SK-N-SH (cell line): Measurements from ENCODE around the gene HTT. TPM values are rescaled to one million over a fixed set of nuclear protein-coding genes. Genes with fewer than 3 reads are reported as not detected.
A peak's percentile ranks its signal among the peaks of the same experiment; 100 is the strongest.

Experiments
- CTCF ChIA-PET: fragments of 300-600, 350-600 bp; formaldehyde crosslinking; extraction: SDS; loops from one replicate; lab custom pipeline; 2021; lab: Yijun Ruan, JAX
- POLR2A ChIA-PET: fragments of 350-600 bp; sonication (Branson Sonifier 250); formaldehyde crosslinking; extraction: SDS; loops from one replicate; lab custom pipeline; 2020; ENCODE audit warnings: antibody characterized with exemption, inconsistent platforms; lab: Yijun Ruan, JAX
- DNase-seq: peaks from one replicate; pipeline ENCODE4 v3.0.0; 2012
- H2AFZ ChIP-seq: fragments of 200-600 bp; sonication (generic); 2 replicates; pipeline ENCODE4 v1.8.1; 2016; ENCODE audit warnings: antibody characterized with exemption, mild to moderate bottlenecking, low read depth
- H3F3A ChIP-seq: fragments of 200-600 bp; sonication (generic); replicated peaks from 2 replicates; pipeline ENCODE3; 2016; ENCODE audit warnings: antibody characterized with exemption, mild to moderate bottlenecking; ENCODE audit not compliant: insufficient read depth
- H3K27ac ChIP-seq, 2 experiments: fragments of 200-500 bp in 1 of 2; fragments of 200-600 bp in 1 of 2; sonication (Bioruptor generic) in 1 of 2; sonication (generic), shearing (Covaris generic) in 1 of 2; 2 replicates each; pipeline versions ENCODE4 v1.5.1 to v1.6.1; 2014 to 2016; ENCODE audit warnings: low read depth in 2 of 2, inconsistent platforms in 1 of 2, low read length in 1 of 2, mild to moderate bottlenecking in 1 of 2, mixed read lengths in 1 of 2
- H3K27me3 ChIP-seq: fragments of 200-600 bp; sonication (generic), shearing (Covaris generic); 2 replicates; pipeline ENCODE4 v1.6.1; 2016; ENCODE audit warnings: mixed run types; ENCODE audit not compliant: insufficient read depth
- H3K36me3 ChIP-seq, 2 experiments: fragments of 200-500 bp in 1 of 2; fragments of 200-600 bp in 1 of 2; sonication (Bioruptor generic) in 1 of 2; sonication (generic) in 1 of 2; replicated peaks in 1 of 2; 2 replicates each; pipeline versions ENCODE3 to v1.5.1; 2014 to 2016; ENCODE audit warnings: low read length in 1 of 2, mild to moderate bottlenecking in 1 of 2; ENCODE audit not compliant: insufficient read depth in 2 of 2, control insufficient read depth in 1 of 2
- H3K4me1 ChIP-seq, 2 experiments: fragments of 200-500 bp in 1 of 2; fragments of 200-600 bp in 1 of 2; sonication (Bioruptor generic) in 1 of 2; sonication (generic), shearing (Covaris generic) in 1 of 2; 2 replicates each; pipeline versions ENCODE4 v1.5.1 to v1.6.1; 2014 to 2016; ENCODE audit warnings: low read depth in 1 of 2, low read length in 1 of 2, mixed run types in 1 of 2; ENCODE audit not compliant: insufficient read depth in 2 of 2, control insufficient read depth in 1 of 2
- H3K4me2 ChIP-seq: fragments of 200-600 bp; sonication (generic), shearing (Covaris generic); 2 replicates; pipeline ENCODE4 v1.6.1; 2017; ENCODE audit warnings: mixed run types
- H3K4me3 ChIP-seq, 2 experiments: fragments of 200-500 bp in 1 of 2; fragments of 200-600 bp in 1 of 2; sonication (Bioruptor generic) in 1 of 2; sonication (generic), shearing (Covaris generic) in 1 of 2; 2 replicates each; pipeline versions ENCODE4 v1.5.1 to v1.8.1; 2014 to 2016; ENCODE audit warnings: low read depth in 2 of 2, inconsistent platforms in 1 of 2, low read length in 1 of 2, mild to moderate bottlenecking in 1 of 2, mixed read lengths in 1 of 2, moderate library complexity in 1 of 2
- H3K79me2 ChIP-seq: fragments of 200-600 bp; sonication (generic); 2 replicates; pipeline ENCODE4 v1.8.1; 2017; ENCODE audit warnings: mild to moderate bottlenecking; ENCODE audit not compliant: insufficient read depth
- H3K9ac ChIP-seq: fragments of 200-600 bp; sonication (generic); 2 replicates; pipeline ENCODE4 v1.6.1; 2017; ENCODE audit warnings: mixed run types
- H3K9me2 ChIP-seq: fragments of 200-600 bp; sonication (generic); 2 replicates; pipeline ENCODE4 v1.6.1; 2017; ENCODE audit warnings: mixed run types
- H3K9me3 ChIP-seq: fragments of 200-600 bp; sonication (generic); 2 replicates; pipeline ENCODE4 v1.6.1; 2017; ENCODE audit warnings: mixed run types, mild to moderate bottlenecking, moderate library complexity
- H4K20me1 ChIP-seq: fragments of 200-600 bp; sonication (generic); 2 replicates; pipeline ENCODE4 v1.6.1; 2017; ENCODE audit warnings: mild to moderate bottlenecking, mixed run types; ENCODE audit not compliant: insufficient read depth
- CHD2 ChIP-seq: fragments of 150-350 bp; IDR thresholded peaks from 2 replicates; pipeline ENCODE4 v1.6.1; 2018; ENCODE audit warnings: low read length; ENCODE audit not compliant: partially characterized antibody
- EP300 ChIP-seq, 2 experiments: IDR thresholded peaks; 2 replicates each; pipeline versions ENCODE4 v1.4.0 to v1.6.1; 2012; ENCODE audit warnings: borderline replicate concordance in 1 of 2, low read depth in 1 of 2, low read length in 1 of 2
- FOXJ3 ChIP-seq: sonication (generic); formaldehyde crosslinking; IDR thresholded peaks from 2 replicates; pipeline ENCODE4 v1.5.1; 2020; ENCODE audit warnings: mild to moderate bottlenecking, missing genetic modification reagents
- GATA2 ChIP-seq: sonication (generic); formaldehyde crosslinking; IDR thresholded peaks from 2 replicates; pipeline ENCODE4 v1.5.0; 2020; ENCODE audit warnings: mild to moderate bottlenecking, missing genetic modification reagents
- MXI1 ChIP-seq: IDR thresholded peaks from 2 replicates; pipeline ENCODE4 v1.6.1; 2012; ENCODE audit warnings: mild to moderate bottlenecking, low read depth, low read length, improper control_type of control experiment
- RAD21 ChIP-seq: IDR thresholded peaks from 2 replicates; pipeline ENCODE4 v1.6.1; 2012; ENCODE audit warnings: mild to moderate bottlenecking, low read length
- RCOR1 ChIP-seq: fragments of 150-350 bp; IDR thresholded peaks from 2 replicates; pipeline ENCODE4 v1.6.1; 2017; ENCODE audit warnings: antibody characterized with exemption, low read length
- RXRA ChIP-seq: IDR thresholded peaks from 2 replicates; pipeline ENCODE4 v1.4.0; 2012; ENCODE audit warnings: low read depth, mild to moderate bottlenecking, borderline replicate concordance
- TEAD4 ChIP-seq: IDR thresholded peaks from 2 replicates; pipeline ENCODE4 v1.4.0; 2012; ENCODE audit warnings: mild to moderate bottlenecking, borderline replicate concordance; ENCODE audit not compliant: insufficient read depth
- WGBS: methylation state at CpG from one replicate; pipeline ENCODE4 v1.1.6; 2017; ENCODE audit warnings: low lambda C conversion rate; 5-methylcytosine and 5-hydroxymethylcytosine counted together
- polyA plus RNA-seq, 3 experiments: library from polyadenylated mRNA; depleted of rRNA; stranded (reverse); fragments of >200 nt; gene quantifications; 2 replicates each; pipeline ENCODE4 v1.2.3, GENCODE V29; 2012
- TF ChIP-seq, protein P1 (sequence below): fragments of 200-600 bp; sonication (generic); IDR thresholded peaks from 2 replicates; pipeline ENCODE4 v1.6.1; 2017; ENCODE audit warnings: antibody characterized with exemption, mild to moderate bottlenecking, moderate library complexity
- TF ChIP-seq, protein P2 (sequence below): IDR thresholded peaks from 2 replicates; pipeline ENCODE4 v1.6.1; 2012; ENCODE audit warnings: mild to moderate bottlenecking, low read depth, low read length, moderate library complexity

The HTT gene
- polyA plus RNA-seq, 1 of the 3 experiments (the other 2 are of a cell fraction): 11.3 TPM

DNA sequence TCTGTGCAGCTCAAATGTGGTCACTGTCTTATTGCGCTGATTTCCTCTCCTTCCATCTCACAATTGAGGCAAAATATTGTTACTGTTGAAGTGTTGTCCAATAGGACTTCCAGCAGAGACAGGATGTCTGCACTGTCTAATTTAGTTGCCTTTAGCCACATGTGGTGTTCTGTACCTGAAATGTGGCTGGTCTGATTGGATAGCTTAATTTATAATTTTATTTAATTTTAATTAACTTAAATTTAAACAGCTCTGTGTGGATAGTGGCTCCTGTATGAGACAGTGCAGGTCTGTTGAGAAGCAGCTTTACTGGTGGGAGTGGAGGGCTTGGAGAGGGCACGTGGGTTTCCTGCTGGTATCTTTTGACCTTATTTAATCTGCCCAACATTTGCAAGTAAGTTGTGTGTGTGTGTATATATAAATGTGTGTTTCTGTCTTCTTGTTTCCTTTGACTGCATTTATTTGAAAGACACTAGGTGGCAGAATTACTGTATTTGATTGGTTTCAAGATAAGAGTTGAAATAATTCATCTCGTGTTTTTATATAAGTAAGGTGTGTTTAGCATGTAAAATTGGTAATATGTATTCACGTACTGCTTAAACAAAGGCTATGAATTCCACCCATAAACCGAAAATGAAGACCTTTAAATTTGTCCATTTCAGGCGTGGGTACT, 119.2 kb downstream of the HTT start:
- no peak overlapping the region for H3K4me3 ChIP-seq
- ChIA-PET POLR2A (interaction anchor here (1.0 kb wide), 1 partner anchor 98 kb away, joined by 3 read pairs; no protein-coding TSS in a partner anchor), CTCF (interaction anchor here (0.7 to 3.0 kb wide), 13 partner anchors 9 to 286 kb away, joined by 3 to 13 read pairs (median 4); no protein-coding TSS in a partner anchor)
- H3K9me3 ChIP-seq: no peaks in the 10 kb centered on the region
- DNase-seq: peak; percentile 53
- 72% methylated on average over 6 of the region's 6 CpGs for WGBS
- H3K27me3 ChIP-seq: no peaks in the 10 kb centered on the region
- no peak overlapping the region for H2AFZ ChIP-seq
- H3K36me3 ChIP-seq: peaks cover 24 to 26% of the 10 kb centered on the region in 2 experiments
- no peak overlapping the region for H3K4me2 ChIP-seq
- no peaks in the 10 kb centered on the region for H3F3A ChIP-seq
- H4K20me1 ChIP-seq: no peaks in the 10 kb centered on the region
- H3K79me2 ChIP-seq: no peaks in the 10 kb centered on the region
- TF ChIP-seq MXI1 (peak; percentile 83), GATA2 (CRISPR knock-in tag) (peak; percentile 77), EP300 (IDR thresholded peaks at IDR 0.05; ENCODE audit: borderline replicate concordance in 1 of 2, low read depth in 1 of 2, low read length in 1 of 2) (peak in 1 of 2 experiments; percentile 44; a peak in 1 of 4 replicates), FOXJ3 (no peak), RXRA (no peak), RCOR1 (no peak), RAD21 (peak; percentile 40; the same call in 1 of the 2 replicates), TEAD4 (no peak)
- TF ChIP-seq, protein P1, sequence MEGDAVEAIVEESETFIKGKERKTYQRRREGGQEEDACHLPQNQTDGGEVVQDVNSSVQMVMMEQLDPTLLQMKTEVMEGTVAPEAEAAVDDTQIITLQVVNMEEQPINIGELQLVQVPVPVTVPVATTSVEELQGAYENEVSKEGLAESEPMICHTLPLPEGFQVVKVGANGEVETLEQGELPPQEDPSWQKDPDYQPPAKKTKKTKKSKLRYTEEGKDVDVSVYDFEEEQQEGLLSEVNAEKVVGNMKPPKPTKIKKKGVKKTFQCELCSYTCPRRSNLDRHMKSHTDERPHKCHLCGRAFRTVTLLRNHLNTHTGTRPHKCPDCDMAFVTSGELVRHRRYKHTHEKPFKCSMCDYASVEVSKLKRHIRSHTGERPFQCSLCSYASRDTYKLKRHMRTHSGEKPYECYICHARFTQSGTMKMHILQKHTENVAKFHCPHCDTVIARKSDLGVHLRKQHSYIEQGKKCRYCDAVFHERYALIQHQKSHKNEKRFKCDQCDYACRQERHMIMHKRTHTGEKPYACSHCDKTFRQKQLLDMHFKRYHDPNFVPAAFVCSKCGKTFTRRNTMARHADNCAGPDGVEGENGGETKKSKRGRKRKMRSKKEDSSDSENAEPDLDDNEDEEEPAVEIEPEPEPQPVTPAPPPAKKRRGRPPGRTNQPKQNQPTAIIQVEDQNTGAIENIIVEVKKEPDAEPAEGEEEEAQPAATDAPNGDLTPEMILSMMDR: peak; percentile 55
- H3K4me1 ChIP-seq: peaks cover 0 to 36% of the 10 kb centered on the region in 2 experiments; a peak in 2 of 4 replicates
- H3K27ac ChIP-seq: peak overlapping the region in 1 of 2 experiments; percentile 94; a peak in 2 of 4 replicates
- no peak overlapping the region for H3K9ac ChIP-seq
- H3K9me2 ChIP-seq: no peaks in the 10 kb centered on the region

DNA sequence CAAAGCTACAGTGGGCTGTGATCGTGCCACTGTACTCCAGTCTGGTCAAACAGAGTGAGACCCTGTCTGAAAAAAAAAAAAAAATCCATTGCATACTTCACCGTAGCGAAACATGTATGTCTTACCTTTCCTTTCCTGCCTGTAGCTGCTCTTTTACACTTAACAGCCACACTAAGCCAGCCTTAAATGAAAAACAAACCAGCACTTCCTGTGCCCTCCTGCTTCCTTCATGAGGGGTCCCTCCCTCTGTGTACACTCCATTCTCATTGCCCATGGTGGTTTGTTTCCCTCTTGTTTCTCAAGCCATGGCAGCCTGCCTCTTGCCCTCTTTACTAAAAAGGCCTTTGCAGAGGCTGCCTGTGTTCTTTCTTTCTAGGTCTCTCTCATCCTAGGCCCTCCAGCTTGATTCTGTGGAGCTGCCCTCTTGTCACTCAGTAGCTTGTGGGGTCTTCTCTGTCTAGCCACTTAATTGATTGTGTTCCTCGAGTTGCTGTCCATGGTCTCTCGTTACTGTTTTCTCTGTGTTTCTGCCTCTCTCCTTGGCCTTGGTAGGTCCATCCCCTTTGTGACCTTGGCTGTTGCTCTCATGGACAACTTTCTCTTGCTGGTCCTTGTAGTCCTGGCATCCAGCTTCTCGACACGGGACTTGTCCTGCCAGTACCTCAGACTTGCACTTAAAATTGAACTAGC, 122.3 kb downstream of the HTT start:
- H2AFZ ChIP-seq: no peak overlapping the region
- H3K9ac ChIP-seq: no peak overlapping the region
- H3K4me1 ChIP-seq: peaks cover 0 to 44% of the 10 kb centered on the region in 2 experiments; a peak in 2 of 4 replicates
- 91% methylated on average over 7 of the region's 7 CpGs for WGBS
- ChIA-PET POLR2A (no interaction called here), CTCF (no interaction called here)
- no peaks in the 10 kb centered on the region for H3K9me3 ChIP-seq
- no peaks in the 10 kb centered on the region for H3K9me2 ChIP-seq
- no peak for DNase-seq
- no peaks in the 10 kb centered on the region for H4K20me1 ChIP-seq
- TF ChIP-seq CHD2: no peak
- TF ChIP-seq, protein P2, sequence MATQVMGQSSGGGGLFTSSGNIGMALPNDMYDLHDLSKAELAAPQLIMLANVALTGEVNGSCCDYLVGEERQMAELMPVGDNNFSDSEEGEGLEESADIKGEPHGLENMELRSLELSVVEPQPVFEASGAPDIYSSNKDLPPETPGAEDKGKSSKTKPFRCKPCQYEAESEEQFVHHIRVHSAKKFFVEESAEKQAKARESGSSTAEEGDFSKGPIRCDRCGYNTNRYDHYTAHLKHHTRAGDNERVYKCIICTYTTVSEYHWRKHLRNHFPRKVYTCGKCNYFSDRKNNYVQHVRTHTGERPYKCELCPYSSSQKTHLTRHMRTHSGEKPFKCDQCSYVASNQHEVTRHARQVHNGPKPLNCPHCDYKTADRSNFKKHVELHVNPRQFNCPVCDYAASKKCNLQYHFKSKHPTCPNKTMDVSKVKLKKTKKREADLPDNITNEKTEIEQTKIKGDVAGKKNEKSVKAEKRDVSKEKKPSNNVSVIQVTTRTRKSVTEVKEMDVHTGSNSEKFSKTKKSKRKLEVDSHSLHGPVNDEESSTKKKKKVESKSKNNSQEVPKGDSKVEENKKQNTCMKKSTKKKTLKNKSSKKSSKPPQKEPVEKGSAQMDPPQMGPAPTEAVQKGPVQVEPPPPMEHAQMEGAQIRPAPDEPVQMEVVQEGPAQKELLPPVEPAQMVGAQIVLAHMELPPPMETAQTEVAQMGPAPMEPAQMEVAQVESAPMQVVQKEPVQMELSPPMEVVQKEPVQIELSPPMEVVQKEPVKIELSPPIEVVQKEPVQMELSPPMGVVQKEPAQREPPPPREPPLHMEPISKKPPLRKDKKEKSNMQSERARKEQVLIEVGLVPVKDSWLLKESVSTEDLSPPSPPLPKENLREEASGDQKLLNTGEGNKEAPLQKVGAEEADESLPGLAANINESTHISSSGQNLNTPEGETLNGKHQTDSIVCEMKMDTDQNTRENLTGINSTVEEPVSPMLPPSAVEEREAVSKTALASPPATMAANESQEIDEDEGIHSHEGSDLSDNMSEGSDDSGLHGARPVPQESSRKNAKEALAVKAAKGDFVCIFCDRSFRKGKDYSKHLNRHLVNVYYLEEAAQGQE: 0 out of 2 replicates have a peak, but pooled peaks have one; percentile 49
- H3F3A ChIP-seq: no peaks in the 10 kb centered on the region
- no peak overlapping the region for H3K27ac ChIP-seq
- H3K79me2 ChIP-seq: no peaks in the 10 kb centered on the region
- H3K4me2 ChIP-seq: no peak overlapping the region
- peaks cover 19 to 32% of the 10 kb centered on the region in 2 experiments for H3K36me3 ChIP-seq
- H3K27me3 ChIP-seq: no peaks in the 10 kb centered on the region
- no peak overlapping the region for H3K4me3 ChIP-seq
